GM12892 (cell line): ENCODE results near the gene SPATC1L.
"Not testable (repeated sequence)": the region's sequence is repeated elsewhere in the genome, so short reads cannot be mapped to it uniquely, and the experiment has no call there.

Source experiments
- DNase-seq: peaks from one replicate; pipeline ENCODE4 v3.0.0; 2011; ENCODE audit not compliant: insufficient read length
- FAIRE-seq: peaks from 2 replicates; lab custom pipeline; 2011; peaks lifted over from hg19 to GRCh38; lab: Jason Lieb, UNC
- POLR2A ChIP-seq: IDR thresholded peaks from 2 replicates; pipeline ENCODE4 v1.6.1; 2011; ENCODE audit warnings: low read depth, low read length, control low read depth
- POLR2AphosphoS5 ChIP-seq: IDR thresholded peaks from 2 replicates; pipeline ENCODE4 v1.6.1; 2011; ENCODE audit warnings: low read depth, low read length, control low read depth
- TAF1 ChIP-seq: IDR thresholded peaks from 2 replicates; pipeline ENCODE4 v1.6.1; 2011; ENCODE audit warnings: low read depth, mild to moderate bottlenecking, control low read depth, low read length, borderline replicate concordance

Gene SPATC1L

GRCh38 chr21:46190491-46191131, 6.4 kb upstream of the SPATC1L start:
- TF ChIP-seq POLR2AphosphoS5 (no peak), POLR2A (no peak)
- DNase-seq (no peak), FAIRE-seq (no peak)

- FAIRE-seq (no peak), DNase-seq (peak; percentile 5)
- TF ChIP-seq TAF1: no peak
- TF ChIP-seq POLR2AphosphoS5: no peak
- TF ChIP-seq POLR2A: no peak
These were observed 5.8 kb upstream of the SPATC1L start for GRCh38 chr21:46189959-46190490.

GRCh38 chr21:46189213-46189958, 5.1 kb upstream of the SPATC1L start:
- FAIRE-seq: no peak
- DNase-seq: peak; percentile 13
- no peak for TF ChIP-seq POLR2AphosphoS5
- no peak for TF ChIP-seq POLR2A
- TF ChIP-seq TAF1: no peak

GRCh38 chr21:46188226-46189212, 4.3 kb upstream of the SPATC1L start:
- DNase-seq (no peak), FAIRE-seq (no peak)
- TF ChIP-seq TAF1 (no peak), POLR2A (no peak)

- FAIRE-seq (no peak), DNase-seq (no peak)
- no peak for TF ChIP-seq POLR2A
- TF ChIP-seq TAF1: no peak
- no peak for TF ChIP-seq POLR2AphosphoS5
These were observed 3.6 kb upstream of the SPATC1L start for GRCh38 chr21:46187814-46188213.

GRCh38 chr21:46187261-46187660, 3.0 kb upstream of the SPATC1L start:
- TF ChIP-seq TAF1: no peak
- no peak for TF ChIP-seq POLR2A
- TF ChIP-seq POLR2AphosphoS5: no peak
- FAIRE-seq (no peak), DNase-seq (no peak)

- no peak for TF ChIP-seq POLR2AphosphoS5
- TF ChIP-seq TAF1: no peak
- TF ChIP-seq POLR2A: no peak
- FAIRE-seq (no peak), DNase-seq (no peak)
These were observed 1.5 kb upstream of the SPATC1L start for GRCh38 chr21:46185716-46186115.

- TF ChIP-seq POLR2A: no peak
- no peak for TF ChIP-seq POLR2AphosphoS5
- no peak for TF ChIP-seq TAF1
- DNase-seq (no peak), FAIRE-seq (no peak)
These were observed 631 bp upstream of the SPATC1L start for GRCh38 chr21:46184625-46185555.

- FAIRE-seq, DNase-seq: not testable (repeated sequence)
These were observed 836 bp downstream of the SPATC1L start for GRCh38 chr21:46183337-46183909.
